Epithelial cell of esophagus (primary cell): ENCODE measurements around the gene DDX49.

ENCODE experiments used
- DNase-seq: peaks from one replicate; pipeline ENCODE4 v3.0.0; 2010; ENCODE audit warnings: low read depth
- H3K4me3 ChIP-seq: 2 replicates; pipeline ENCODE4 v1.5.1; 2011; ENCODE audit warnings: mild to moderate bottlenecking, low read length, control low read depth
- CTCF ChIP-seq: IDR thresholded peaks from 2 replicates; pipeline ENCODE4 v1.5.1; 2011; ENCODE audit warnings: low read depth, mild to moderate bottlenecking, low read length, control low read depth, inconsistent platforms; ENCODE audit not compliant: insufficient read depth; ENCODE audit errors: missing control alignments

Gene DDX49

GRCh38 chr19:18967358-18968146 is 48.0 kb downstream of the DDX49 start:
- no peak for TF ChIP-seq CTCF
- DNase-seq = peak; percentile 90
- H3K4me3 ChIP-seq = no peak overlapping the region

- H3K4me3 ChIP-seq = no peak overlapping the region
- peak; percentile 45 for DNase-seq
- no peak for TF ChIP-seq CTCF
Measured at GRCh38 chr19:18969931-18970659, 50.6 kb downstream of the DDX49 start.

GRCh38 chr19:18972301-18972811 is 52.8 kb downstream of the DDX49 start:
- no peak overlapping the region for H3K4me3 ChIP-seq
- TF ChIP-seq CTCF = no peak
- no peak for DNase-seq

- no peak for DNase-seq
- TF ChIP-seq CTCF = no peak
- no peak overlapping the region for H3K4me3 ChIP-seq
Measured at GRCh38 chr19:18972851-18973250, 53.3 kb downstream of the DDX49 start.

GRCh38 chr19:18975011-18975410 is 55.5 kb downstream of the DDX49 start:
- DNase-seq = peak; percentile 74
- no peak overlapping the region for H3K4me3 ChIP-seq
- no peak for TF ChIP-seq CTCF

GRCh38 chr19:18975869-18976268 is 56.4 kb downstream of the DDX49 start:
- no peak for DNase-seq
- no peak for TF ChIP-seq CTCF
- no peak overlapping the region for H3K4me3 ChIP-seq
